K562 treated with DMSO at 1 percent for 48 hours (cell line): ENCODE measurements around the gene PTPN3. TPM values are rescaled to one million over a fixed set of nuclear protein-coding genes. Genes with fewer than 3 reads are reported as not detected.

ENCODE experiments used
- total RNA-seq: library from RNA; unstranded; fragments of 300-600 nt; gene quantifications from 2 replicates; pipeline ENCODE4 v1.2.3, GENCODE V29; 2022; ENCODE audit warnings: low replicate concordance; ENCODE audit errors: extremely low read depth

PTPN3 gene
- not detected in 2 replicates for total RNA-seq

GRCh38 chr9:109498195-109499092 is at the start of gene PTPN3:
Gene PTPN3 (minus strand): TSS chr9:109498307. CDS start chr9:109463434, 34,873 bp downstream.

Other genes with a start within 250 kb of the PTPN3 start
- gene EPB41L4B, start 177.2 kb downstream of the PTPN3 start, total RNA-seq, result not detected in 2 replicates